ENCODE data around the gene CHST12. TPM values are rescaled to one million over a fixed set of nuclear protein-coding genes. Genes with fewer than 3 reads are reported as not detected.

CHST12 gene
- total and polyA plus RNA-seq, 2 of the 4 experiments (the other 2 are of a cell fraction): 3.8 to 27.0 TPM

- Histone ChIP-seq H2BK15ac (ENCODE audit: low read depth, low read length) (no peak overlapping the region), H4K20me1 (ENCODE audit: insufficient read depth, low read length) (peaks cover 35% of the 10 kb centered on the region), H4K5ac (ENCODE audit: low read depth, low read length) (no peak overlapping the region), H3K4ac (ENCODE audit: low read depth, low read length) (no peak overlapping the region), H3K27ac (ENCODE audit: insufficient read depth, low read length) (no peak overlapping the region), H3K4me1 (ENCODE audit: control insufficient read depth, insufficient read depth, low read length) (no peaks in the 10 kb centered on the region), H2BK5ac (ENCODE audit: low read depth, low read length, poor library complexity, severe bottlenecking) (no peak overlapping the region), H2BK20ac (ENCODE audit: low read depth, low read length) (no peak overlapping the region), H2AFZ (replicated peaks; ENCODE audit: low read length, poor library complexity) (no peak overlapping the region), H3K79me1 (ENCODE audit: low read depth in 1 of 2, low read length in 2 of 2) (peaks cover 26 to 48% of the 10 kb centered on the region in 2 experiments), H3K9me1 (ENCODE audit: insufficient read depth, low read length) (no peaks in the 10 kb centered on the region), H3K36me3 (ENCODE audit: control insufficient read depth, insufficient read depth, low read length) (peaks cover 88% of the 10 kb centered on the region), H3K23ac (ENCODE audit: low read depth, low read length) (no peak overlapping the region), H2AK9ac (replicated peaks; ENCODE audit: low read depth, low read length, poor library complexity) (no peak overlapping the region), H3K4me3 (ENCODE audit: insufficient read depth, low read depth, low read length) (no peak overlapping the region), H2BK120ac (ENCODE audit: low read depth, low read length) (no peak overlapping the region), H4K91ac (ENCODE audit: insufficient read depth, low read depth, low read length) (no peak overlapping the region), H3K14ac (replicated peaks; ENCODE audit: low read depth, low read length) (no peak overlapping the region), H3K27me3 (ENCODE audit: control insufficient read depth, insufficient read depth, low read length) (no peaks in the 10 kb centered on the region), H3K18ac (ENCODE audit: low read depth, low read length) (no peak overlapping the region), H3K4me2 (ENCODE audit: low read depth, low read length) (no peak overlapping the region), H4K8ac (ENCODE audit: low read depth in 2 of 2, low read length in 2 of 2) (no peak overlapping the region), H3K9ac (ENCODE audit: low read depth, low read length) (no peak overlapping the region), H3K56ac (ENCODE audit: extremely low read depth, insufficient read depth, low read length) (no peak overlapping the region), H3K9me3 (ENCODE audit: control insufficient read depth, insufficient read depth, low read length) (no peaks in the 10 kb centered on the region), H2AK5ac (ENCODE audit: low read depth, low read length) (no peak overlapping the region)
- no TSS peak for BruUV-seq (replicated peaks)
- DNase-seq (no peak), ATAC-seq (ENCODE audit: low read depth) (no peak)
- intact Hi-C loops (cut with micrococcal nuclease): no loop called here
- POLR2A ChIA-PET (ENCODE audit: unreplicated experiment): no interaction called here
- 100% methylated on average over 1 of the region's 10 CpGs; no CpG with 5 or more reads in 1 of the 2 experiments for WGBS, 2 experiments (ENCODE audit: extremely low coverage in 2 of 2, insufficient read length in 1 of 2)
- TF ChIP-seq RCOR1 (IDR thresholded peaks at IDR 0.05; ENCODE audit: insufficient replicate concordance, low read length) (no peak), RFX5 (IDR thresholded peaks at IDR 0.05; ENCODE audit: low read depth, low read length) (no peak), MAZ (IDR thresholded peaks at IDR 0.05; ENCODE audit: borderline replicate concordance, low read depth, low read length) (no peak), MXI1 (IDR thresholded peaks at IDR 0.05; ENCODE audit: borderline replicate concordance, low read depth, low read length) (no peak), RAD21 (IDR thresholded peaks at IDR 0.05; ENCODE audit: low read length) (no peak), FOS (IDR thresholded peaks at IDR 0.05; ENCODE audit: low read depth, low read length) (no peak), NFE2L2 (IDR thresholded peaks at IDR 0.05; ENCODE audit: low read depth, low read length) (no peak), CHD1 (IDR thresholded peaks at IDR 0.05; ENCODE audit: low read depth, low read length) (no peak), SMC3 (IDR thresholded peaks at IDR 0.05; ENCODE audit: low read depth, low read length) (no peak), USF2 (IDR thresholded peaks at IDR 0.05; ENCODE audit: low read depth, low read length) (no peak), ELK1 (IDR thresholded peaks at IDR 0.05; ENCODE audit: borderline replicate concordance, low read depth, low read length) (no peak), CTCF (conservative IDR thresholded peaks at IDR 0.05; ENCODE audit: low read depth, low read length) (no peak)
- in situ Hi-C loops (cut with MboI; ENCODE audit: low sequenced_read_pairs): no loop called here
- dilution Hi-C loops (cut with HindIII; ENCODE audit: low sequenced_read_pairs, unreplicated experiment): no loop called here
- CTCF ChIA-PET: no interaction called here
These were observed 34.3 kb upstream of the CHST12 start for GRCh38 chr7:2369139-2369538.

Measured in IMR-90 (cell line).